HG02981 (cell line): ENCODE measurements around the gene PHF13.
"Not testable (repeated sequence)": the region's sequence is repeated elsewhere in the genome, so short reads cannot be mapped to it uniquely, and the experiment has no call there.

Source experiments
- ATAC-seq: cut with Tn5 transposase; IDR thresholded peaks from one replicate; pipeline ENCODE4 v1.9.1; 2021; ENCODE audit warnings: mild to moderate bottlenecking, moderate library complexity; ENCODE audit not compliant: unreplicated experiment

PHF13 gene

DNA sequence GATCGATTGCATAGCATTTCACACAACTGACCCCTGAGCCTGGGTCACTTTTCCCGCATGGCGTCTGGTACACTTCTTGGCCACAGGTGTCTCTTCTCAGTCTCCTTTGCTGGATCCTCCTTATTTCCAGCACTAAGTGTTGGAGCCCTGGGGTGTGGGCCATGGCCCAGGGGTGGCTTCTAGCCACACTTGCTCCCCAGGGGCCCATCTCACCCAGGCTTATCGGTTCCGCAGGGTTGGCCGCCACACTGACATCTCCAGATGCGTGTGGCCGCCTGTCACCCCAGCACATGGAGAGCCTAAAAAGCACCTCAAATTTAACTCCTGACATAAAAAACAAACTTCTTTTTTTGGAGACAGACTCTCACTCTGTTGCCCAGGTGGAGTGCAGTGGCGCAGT lies 13.5 kb downstream of the PHF13 start:
- no peak for ATAC-seq

DNA sequence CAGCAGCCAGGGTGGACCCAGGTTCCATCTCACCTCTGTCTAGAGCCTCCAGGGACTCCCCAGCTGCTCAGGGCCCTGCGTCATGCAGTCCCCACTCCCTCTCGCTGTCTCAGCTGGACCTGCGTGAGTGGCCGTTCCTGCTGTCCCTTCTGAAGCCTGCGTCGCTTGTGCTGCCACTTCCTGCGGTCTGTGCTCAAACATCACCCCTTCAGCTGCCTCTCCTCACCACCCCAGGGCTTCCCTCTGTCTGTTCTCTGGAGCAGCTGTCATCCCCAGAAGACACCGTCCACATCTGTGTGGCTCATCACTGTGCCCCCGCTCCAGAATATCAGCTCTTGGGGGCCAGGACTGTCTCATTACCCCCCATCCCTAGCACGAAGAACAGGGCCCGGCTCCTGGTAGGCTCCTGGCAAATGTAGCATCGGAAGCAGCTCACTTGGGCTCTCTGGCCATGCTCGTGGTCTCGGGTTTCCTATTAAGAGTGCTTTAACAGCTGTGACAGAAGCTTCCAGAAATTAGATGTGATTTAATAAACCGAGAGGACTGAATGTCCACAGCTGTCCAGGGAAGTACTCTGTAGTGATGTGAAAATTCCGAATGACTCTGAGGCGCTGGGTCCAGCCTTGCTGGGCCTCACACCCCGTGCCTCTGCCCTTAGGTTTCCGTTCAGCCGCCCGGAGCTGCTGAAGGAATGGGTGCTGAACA lies 14.5 kb downstream of the PHF13 start:
- no peak for ATAC-seq

DNA sequence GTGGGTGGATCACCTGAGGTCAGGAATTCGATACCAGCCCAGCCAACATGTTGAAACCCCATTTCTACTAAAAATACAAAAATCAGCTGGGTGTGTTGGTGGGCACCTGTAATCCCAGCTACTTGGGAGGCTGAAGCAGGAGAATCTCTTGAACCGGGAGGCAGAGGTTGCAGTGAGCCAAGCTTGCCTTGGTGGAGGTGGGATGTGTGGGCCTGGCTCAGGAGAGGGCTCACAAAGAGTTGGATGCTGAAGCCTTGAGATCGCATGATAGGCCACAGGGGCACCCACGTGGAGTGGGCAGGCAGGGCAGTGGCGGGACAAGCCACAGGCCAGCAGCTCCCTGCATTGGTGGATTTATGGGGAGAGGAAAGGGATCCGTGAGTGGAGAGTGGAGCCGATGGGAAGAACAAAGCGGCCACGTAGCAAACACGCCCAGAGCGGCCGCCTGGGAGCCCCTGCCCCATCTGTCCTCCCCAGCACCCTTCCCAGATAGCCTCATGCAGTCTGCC lies 15.5 kb downstream of the PHF13 start:
- no peak for ATAC-seq

DNA sequence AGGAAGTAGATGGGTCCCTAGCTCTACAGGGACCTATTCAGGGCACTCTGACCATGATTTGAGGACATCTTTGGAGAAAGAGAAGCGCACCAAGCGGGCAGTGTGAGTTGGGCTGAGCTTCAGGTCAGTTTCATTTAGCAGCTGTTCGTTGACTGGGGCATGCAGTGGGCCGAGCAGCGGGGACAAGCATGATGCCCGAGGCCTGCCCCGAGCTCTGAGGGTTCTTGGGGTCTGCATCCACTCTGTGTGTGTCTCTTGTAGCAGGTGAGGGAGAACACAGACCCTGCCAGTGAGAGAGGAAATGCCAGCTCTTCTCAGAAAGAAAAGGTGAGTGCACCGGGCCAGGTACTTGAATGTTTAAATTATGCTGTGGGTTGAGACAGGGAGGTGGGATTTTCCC lies 16.5 kb downstream of the PHF13 start:
- no peak for ATAC-seq

DNA sequence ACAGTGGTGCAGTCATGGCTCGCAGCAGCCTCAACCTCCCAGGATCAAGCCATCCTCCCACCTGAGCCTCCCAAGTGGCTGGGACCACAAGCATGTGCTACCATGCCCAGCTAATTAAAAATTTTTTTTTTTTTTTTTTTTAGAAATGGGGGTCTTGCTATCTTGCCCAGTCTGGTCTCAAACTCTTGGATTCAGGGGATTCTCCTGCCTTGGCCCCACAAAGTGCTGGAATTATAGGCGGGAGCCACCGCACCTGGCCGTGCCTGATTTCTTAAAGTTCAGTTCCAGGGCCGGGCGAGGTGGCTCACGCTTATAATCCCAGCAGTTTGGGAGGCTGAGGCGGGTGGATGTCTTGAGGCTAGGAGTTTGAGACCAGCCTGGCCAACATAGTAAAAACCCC lies 17.5 kb downstream of the PHF13 start:
- no peak for ATAC-seq

DNA sequence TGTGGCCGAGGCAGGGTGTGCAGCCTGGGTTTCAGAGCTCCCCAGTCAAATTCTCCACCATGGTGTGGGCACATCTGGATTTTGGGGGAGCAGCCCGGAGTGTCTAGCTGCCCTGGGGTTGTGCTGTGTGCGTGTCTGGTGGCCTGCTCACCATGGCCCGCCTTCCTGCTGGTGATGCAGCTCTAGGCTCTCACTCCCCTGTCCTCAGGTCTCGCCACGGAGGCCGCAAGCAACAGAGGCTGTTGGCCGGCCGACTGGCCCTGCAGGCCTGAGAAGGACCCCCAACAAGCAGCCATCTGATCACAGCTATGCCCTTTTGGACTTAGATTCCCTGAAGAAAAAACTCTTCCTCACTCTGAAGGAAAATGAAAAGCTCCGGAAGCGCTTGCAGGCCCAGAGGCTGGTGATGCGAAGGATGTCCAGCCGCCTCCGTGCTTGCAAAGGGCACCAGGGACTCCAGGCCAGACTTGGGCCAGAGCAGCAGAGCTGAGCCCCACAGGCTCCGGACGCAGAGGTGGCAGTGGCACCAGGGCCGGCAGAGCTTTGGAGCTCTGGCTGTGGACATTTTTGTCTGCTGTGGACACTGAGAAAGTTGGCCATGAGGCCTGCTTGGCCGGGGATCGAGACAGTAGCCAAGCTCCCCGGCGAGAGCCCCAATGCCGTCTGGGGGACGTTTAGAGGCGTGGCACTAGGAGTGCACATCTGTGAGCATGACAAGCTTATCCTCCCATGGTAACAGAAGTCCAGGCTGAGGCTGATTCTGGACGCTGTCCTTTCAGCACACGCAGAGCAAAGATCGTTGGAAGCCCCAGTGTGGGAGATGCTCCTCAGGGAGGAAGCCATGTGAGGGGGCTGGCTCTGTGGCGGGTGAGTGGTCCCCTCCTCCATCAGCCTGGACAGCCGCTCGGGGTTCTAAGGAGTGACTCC lies 19.3 kb downstream of the PHF13 start:
- no peak for ATAC-seq

DNA sequence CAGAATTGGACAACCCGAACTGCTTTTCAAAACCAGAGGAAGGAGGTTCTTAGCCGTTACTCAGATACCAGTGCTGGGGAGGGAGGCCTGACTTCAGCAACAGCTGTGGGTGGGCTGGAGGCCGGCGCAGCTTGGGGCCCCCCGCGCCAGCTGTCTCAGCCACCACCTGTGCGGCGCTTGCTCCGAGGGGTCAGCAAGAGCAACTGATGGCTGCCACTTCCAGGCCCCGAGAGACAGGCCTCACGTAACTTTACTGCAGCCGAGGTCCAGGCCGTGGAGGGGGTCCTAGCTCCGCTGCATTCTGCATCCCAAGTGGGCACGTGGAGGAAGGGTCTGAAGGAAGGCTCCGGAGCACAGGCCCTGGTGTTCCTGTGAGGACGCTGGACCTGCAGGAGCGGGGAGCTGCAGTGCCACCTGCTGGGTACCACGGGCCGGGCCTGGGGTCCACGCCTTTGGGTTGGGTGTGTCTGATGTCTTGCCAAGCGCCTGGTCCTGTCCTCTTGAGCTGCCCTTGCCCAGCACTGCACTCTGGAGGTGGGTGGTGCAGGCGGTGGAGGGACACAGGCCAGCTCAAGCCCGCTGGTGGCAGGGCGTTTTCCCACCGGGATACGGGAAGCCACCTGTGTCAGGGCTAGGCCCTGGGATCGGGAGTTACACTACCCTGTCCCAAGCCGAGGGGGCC lies 21.0 kb downstream of the PHF13 start:
- no peak for ATAC-seq

DNA sequence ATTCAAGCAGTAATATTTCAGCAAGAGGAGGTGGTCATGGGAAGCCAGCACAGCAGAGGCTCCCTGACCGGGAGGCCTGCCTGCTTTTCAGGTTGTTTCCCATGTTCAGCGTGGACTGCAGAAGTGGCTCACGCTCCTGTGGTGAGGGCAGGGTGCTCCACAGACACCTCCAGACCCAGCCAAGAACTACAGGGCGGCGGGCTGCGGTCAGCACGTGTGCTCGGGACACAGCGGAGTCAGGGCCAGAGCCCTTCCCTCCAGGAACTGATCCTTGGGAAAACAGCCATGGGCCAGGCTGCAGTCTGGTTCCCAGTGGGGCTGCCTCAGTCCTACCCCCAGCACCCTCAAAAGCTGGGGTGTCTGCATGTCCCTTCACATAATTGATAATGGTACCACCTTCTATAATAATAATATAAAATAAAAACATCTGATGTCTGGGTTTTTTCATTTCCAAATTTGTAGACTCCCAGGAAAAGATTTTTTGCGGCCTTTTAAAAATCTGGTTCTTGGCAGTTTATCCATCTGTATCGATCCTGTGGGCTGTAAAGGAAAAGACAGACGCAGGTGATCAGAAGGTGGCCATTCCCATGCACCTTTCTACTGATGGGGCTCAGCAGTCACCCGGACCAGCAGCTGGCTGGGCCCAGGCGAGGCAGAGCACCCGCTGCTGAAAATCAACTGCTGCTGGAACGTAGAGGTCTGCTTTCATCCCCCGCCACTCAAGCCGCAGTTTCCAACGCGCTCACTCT lies 21.8 kb downstream of the PHF13 start:
- ATAC-seq: no peak

DNA sequence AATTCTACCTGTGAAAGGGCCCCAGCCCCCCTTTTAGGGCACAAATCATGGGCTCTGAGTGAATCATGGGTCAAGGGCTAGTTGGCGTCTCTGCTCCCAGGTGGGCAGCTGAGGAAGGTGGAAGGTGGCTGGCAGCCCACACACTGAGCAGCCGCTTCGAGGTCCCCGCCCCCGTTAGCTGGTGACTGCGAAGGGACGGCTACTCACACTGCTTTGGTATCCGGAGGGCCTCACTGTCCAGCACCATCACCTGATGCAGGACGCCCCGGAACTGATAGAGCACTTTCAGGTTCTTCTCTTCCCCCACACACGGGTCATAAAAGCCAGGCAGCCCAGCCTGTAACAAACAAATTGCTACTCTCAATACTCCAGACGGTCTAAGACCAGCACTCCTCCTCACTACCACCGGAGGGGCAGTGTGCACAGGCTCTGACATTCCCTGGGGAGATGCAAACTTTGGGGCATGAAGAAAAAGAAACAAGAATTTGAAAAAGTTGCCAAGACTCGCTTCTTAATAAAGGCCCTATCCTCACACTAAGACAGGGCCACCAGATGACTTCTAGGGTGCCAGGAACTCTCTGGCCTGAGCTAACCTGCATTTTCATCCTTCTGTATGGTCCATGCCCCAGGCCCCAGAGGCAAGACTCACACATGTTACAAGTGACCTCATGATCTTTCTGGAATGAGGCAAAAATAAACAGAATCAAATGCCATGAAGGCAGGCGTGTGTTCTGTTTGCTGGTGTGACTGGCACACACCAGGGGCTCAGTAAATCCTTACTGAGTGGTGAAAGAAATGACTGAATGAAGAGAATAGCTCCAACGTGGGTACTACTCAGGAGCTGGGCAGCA lies 22.6 kb downstream of the PHF13 start:
- ATAC-seq: no peak

DNA sequence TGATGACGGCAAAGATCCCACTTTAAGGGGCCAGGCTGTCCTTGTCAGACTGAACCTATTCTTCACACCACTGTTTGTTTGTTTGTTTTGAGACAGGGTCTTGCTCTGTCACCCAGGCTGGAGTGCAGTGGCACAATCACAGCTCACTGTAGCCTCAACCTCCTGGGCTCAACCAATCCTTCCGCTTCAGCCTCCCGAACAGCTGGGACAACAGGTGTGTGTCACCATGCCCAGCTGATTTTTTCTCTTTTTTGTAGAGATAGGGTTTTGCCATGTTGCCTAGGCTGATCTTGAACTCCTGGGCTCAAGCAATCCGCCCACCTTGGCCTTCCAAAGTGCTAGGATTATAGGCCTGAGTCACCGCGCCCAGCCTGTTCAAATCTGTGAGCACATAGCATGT lies 23.2 kb downstream of the PHF13 start:
- ATAC-seq: not testable (repeated sequence)

DNA sequence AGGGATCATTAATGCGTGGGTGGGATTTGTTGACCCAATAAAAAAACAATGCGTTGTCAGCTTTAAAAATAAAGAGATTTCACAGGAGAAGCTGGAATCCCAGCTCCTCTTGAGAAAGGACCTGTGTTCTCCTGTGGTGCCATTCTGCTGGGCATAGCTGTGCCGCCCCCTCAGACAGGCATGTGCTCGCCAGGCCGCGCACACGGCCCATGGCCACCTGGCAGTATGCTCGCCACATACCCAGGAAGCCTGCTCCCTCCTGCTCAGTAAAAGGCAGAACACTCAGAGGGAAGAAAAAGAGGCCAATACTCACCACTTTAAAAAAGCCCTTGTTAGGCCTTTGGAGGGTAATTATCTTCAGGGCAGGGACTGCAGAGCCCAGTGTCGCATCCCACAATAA lies 24.2 kb downstream of the PHF13 start:
- no peak for ATAC-seq

DNA sequence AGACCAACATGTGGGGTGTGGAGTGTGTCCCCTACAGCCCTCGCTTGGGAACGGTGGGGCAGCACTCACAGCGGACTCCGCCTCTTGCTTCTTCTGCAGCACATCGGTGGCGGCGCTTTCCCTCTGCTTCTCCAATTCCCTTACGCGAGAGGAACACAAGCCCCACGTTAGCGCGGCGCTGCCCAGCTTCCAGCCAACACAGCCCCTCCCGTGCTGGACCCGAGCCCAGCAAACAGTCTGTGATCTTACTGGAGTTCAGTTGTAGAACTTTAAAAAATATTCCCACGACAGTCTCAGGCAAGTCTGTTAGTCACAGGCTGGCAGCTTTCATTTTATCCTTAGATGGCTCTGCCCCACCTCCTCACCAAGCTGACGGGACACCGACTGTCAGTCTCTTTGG lies 24.7 kb downstream of the PHF13 start:
- ATAC-seq: no peak

DNA sequence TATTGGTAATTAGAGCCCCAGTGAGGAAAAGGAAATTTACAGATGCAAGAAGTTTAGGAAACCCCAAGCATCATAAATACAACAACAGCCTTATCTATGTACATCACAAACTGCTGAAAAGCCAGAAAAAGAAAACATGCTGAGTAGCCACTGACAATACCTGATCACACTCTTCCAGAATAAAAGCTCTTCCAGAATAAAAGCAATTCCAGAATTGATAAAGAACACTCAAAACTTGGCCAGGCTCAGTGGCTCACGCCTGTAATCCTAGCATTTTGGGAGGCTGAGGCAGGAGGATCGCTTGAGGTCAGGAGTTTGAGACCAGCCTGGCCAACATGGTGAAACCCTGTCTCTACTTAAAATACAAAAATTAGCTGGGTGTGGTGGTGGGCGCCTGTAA lies 27.3 kb downstream of the PHF13 start:
- ATAC-seq: not testable (repeated sequence)

DNA sequence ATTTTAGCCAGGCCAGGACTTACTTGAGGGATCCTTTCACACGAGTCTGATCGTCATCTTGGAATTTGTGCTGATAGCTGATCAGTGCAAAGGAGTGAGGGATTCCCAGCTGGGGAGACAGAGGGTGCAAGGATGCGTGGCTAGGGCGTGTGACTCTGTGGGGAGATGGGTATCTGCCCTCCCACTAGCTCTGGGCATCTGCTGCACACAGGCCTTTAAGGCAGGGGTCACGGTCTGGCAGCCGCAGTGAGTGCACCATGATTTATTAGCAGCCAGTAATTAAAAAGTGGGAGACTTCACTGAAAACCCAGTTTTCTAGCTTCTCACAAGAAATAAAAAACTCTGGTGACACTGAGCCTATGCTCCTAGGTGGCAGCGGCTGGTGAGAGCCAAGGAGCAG lies 31.5 kb downstream of the PHF13 start:
- no peak for ATAC-seq

DNA sequence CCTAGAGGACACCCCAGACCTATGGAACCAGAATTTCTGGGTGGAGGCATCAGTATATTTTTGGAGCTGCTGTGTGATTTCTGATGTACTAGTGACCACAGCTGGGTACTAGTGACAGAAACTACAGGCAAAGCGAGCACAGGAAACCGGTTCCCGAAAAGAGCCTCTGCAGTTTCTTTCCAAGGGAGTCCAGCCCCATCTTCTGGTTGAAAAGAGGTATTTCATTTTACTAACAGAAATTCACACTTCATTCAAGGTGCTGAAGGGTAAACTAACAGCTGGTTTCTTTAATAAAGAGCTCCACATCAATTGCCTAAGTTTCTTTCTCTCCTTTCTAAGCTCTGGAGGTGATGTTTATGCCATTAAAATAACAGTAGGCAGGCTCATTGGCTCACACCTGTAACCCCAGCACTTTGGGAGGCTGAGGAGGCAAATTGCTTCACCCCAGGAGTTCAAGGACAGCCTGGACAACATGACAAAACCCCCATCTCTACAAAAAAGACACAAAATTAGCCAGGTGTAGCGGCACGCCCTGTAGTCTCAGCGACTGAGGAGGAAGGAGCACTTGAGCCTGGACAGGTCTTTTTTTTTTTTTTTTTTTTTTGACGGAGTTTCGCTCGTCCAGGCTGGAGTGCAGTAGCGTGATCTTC lies 33.1 kb downstream of the PHF13 start:
- ATAC-seq: no peak

DNA sequence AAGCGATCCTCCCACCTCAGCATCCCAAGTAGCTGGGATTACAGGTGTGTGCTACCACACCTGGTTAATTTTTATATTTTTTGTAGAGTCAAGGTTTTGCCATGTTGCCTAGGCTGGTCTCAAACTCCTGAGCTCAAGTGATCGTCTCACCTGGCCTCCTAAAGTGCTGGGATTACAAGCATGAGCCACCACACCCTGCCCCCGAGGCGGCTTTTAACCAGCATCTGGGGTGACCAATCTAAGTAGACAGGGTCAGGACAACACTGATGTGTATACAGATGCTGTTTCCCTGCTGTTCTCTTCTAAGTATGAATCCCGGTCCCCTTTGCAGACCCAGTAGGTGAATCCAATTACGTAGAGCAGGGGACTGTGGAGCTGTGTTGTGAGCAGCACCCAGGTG lies 35.0 kb downstream of the PHF13 start:
- ATAC-seq: no peak

DNA sequence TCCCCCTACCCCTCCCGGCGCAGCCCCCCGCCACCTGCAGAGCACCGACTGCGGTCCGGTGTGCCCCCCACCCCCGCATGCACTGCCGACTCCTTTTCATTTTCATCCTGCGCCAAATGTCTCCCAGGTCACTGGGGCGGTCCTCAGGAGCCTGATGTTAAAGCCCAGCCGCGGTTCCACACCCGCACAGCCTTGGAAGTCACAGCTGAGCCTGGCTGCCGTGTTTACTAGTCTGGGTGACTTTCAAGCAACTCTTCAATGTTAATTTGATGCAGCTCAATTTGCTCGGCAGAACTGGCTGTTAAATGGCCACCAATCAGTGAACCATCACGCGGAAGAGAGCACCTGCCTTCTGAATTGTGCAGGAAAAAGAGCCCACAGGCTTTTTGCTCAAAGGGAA lies 38.4 kb downstream of the PHF13 start:
- ATAC-seq: no peak

DNA sequence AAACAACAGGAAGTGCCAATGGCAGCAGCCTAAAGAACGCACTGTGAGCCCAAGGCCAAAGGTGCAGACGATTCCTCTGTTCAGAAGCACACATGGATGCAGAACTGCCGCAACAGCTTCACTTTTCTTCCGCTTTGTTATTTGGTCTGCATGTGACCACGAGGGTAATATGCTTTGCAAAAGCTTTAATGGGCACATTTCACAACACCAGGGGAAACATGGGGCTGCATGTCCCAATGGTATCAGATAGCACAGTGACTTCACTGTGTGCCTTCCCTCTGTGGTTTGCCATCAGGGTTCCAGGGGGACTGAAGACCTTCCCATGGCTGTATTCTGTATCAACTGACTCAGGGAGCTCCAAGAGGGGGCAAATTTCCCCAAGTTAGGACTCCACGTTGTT lies 39.5 kb downstream of the PHF13 start:
- no peak for ATAC-seq
